HL-60/S4 treated with phorbol 12-myristate 13-acetate at 8.2 ng/mL for 4 days and 3 days (cell line): ENCODE data around the gene SVBP.

Source experiments
- in situ Hi-C: fragments of 300-500 bp; cut with MboI; formaldehyde crosslinking; loops from 2 replicates; pipeline ENCODE4 v1.15.0; 2022; ENCODE audit warnings: low sequenced_read_pairs

SVBP gene

GRCh38 chr1:42766741-42767509 is 50.3 kb downstream of the SVBP start, which contains the start of the genes C1orf50 and P3H1:
TSS of gene C1orf50 (plus strand) at chr1:42767249. CDS start at chr1:42767312, 63 bp downstream.
TSS of gene P3H1 (minus strand) at chr1:42767028. CDS start at chr1:42766971, 57 bp downstream.
- in situ Hi-C loops, result no loop called here

GRCh38 chr1:42765832-42766740 is 51.1 kb downstream of the SVBP start:
- in situ Hi-C loops, result no loop called here

- in situ Hi-C loops, result no loop called here
These were observed 51.9 kb downstream of the SVBP start for GRCh38 chr1:42765269-42765668.

GRCh38 chr1:42762269-42762668 is 54.9 kb downstream of the SVBP start:
- in situ Hi-C loops, result no loop called here

GRCh38 chr1:42761567-42761966 is 55.6 kb downstream of the SVBP start:
- in situ Hi-C loops, result no loop called here

GRCh38 chr1:42759114-42759513 is 58.1 kb downstream of the SVBP start:
- in situ Hi-C loops, result no loop called here

GRCh38 chr1:42758641-42759040 is 58.6 kb downstream of the SVBP start:
- in situ Hi-C loops, result no loop called here

- in situ Hi-C loops, result no loop called here
These were observed 59.3 kb downstream of the SVBP start for GRCh38 chr1:42757892-42758275.
